Measurements from ENCODE around the gene ALPK1. TPM values are rescaled to one million over a fixed set of nuclear protein-coding genes. Genes with fewer than 3 reads are reported as not detected.
A peak's percentile ranks its signal among the peaks of the same experiment; 100 is the strongest.

ALPK1 gene
- polyA plus RNA-seq, 1 of the 3 experiments (the other 2 are of a cell fraction) = 2.8 TPM

DNA sequence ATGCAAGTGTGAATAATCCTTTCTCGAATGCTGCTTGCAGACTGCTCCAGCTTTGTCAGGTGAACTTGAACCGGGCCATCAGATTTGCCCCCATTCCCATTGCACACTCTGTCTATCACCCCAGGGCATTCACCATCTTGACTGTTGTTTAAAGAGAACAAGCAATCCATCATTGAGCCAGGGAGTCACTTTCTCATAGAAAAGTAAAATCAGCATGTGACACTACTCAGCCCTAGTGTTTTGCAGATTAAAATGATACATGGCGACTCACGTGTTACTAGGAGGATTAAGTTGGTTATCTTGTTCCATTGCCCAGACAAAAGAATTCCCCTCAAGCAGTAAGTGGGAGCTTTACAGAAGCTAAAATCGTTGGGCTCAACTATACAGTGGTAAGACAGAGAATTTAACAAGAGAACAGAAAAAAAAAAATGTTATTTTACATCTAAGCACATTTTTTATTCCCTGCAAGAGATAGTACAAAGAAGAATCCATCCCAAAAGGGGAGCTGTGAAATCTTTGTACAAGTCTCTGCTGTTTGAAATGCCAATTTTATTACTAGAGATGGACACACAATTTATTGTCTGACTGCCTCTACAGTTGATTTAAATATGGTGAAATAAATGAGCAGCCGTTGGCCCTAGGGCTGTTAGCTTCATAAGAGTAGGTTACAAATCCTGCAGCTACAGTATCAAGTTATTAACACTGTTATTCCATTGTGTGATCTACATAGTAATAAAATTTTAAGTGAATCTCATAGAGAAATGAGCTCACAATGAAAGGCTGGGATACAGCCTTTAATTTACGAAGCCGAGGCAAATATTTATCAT, 151.3 kb downstream of the ALPK1 start:
- WGBS (ENCODE audit: low lambda C conversion rate) = 50% methylated on average over 8 of the region's 8 CpGs
- no peaks in the 10 kb centered on the region for H3K36me3 ChIP-seq (replicated peaks in 1 of 2; ENCODE audit: control insufficient read depth in 1 of 2, insufficient read depth in 2 of 2, low read length in 1 of 2)
- no peak overlapping the region for H2AFZ ChIP-seq (ENCODE audit: low read depth)
- no peak overlapping the region for H3K27ac ChIP-seq (ENCODE audit: low read depth in 2 of 2, low read length in 1 of 2)
- POLR2A ChIA-PET = no interaction called here
- H3K9ac ChIP-seq = no peak overlapping the region
- H3K27me3 ChIP-seq (ENCODE audit: insufficient read depth) = no peaks in the 10 kb centered on the region
- 0 out of 2 replicates have a peak, but pooled peaks cover 4% of the 10 kb centered on the region for H3K9me3 ChIP-seq
- no peak overlapping the region for H3K4me3 ChIP-seq (ENCODE audit: low read depth in 2 of 2, low read length in 1 of 2)
- CTCF ChIA-PET = interaction anchor here (0.7 kb wide), 1 partner anchor 81 kb away, joined by 3 read pairs; no protein-coding TSS in a partner anchor
- TF ChIP-seq RXRA (IDR thresholded peaks at IDR 0.05; ENCODE audit: borderline replicate concordance, low read depth) = no peak
- TF ChIP-seq FOSL2 (IDR thresholded peaks at IDR 0.05; ENCODE audit: borderline replicate concordance, low read depth) = no peak
- TF ChIP-seq RFX5 (IDR thresholded peaks at IDR 0.05; ENCODE audit: low read length) = peak; percentile 90
- no peak for TF ChIP-seq TAF1 (IDR thresholded peaks at IDR 0.05; ENCODE audit: borderline replicate concordance, low read depth, low read length)
- peak; percentile 4 for DNase-seq
- H3K79me2 ChIP-seq (ENCODE audit: insufficient read depth) = no peaks in the 10 kb centered on the region
- no peaks in the 10 kb centered on the region for H3K9me2 ChIP-seq
- H3K4me1 ChIP-seq (ENCODE audit: control insufficient read depth in 1 of 2, insufficient read depth in 2 of 2, low read depth in 1 of 2, low read length in 1 of 2) = no peaks in the 10 kb centered on the region; a peak in 1 of 4 replicates
- H3K4me2 ChIP-seq = no peak overlapping the region
- H4K20me1 ChIP-seq (ENCODE audit: insufficient read depth) = no peaks in the 10 kb centered on the region
- no peaks in the 10 kb centered on the region for H3F3A ChIP-seq (replicated peaks; ENCODE audit: insufficient read depth)

DNA sequence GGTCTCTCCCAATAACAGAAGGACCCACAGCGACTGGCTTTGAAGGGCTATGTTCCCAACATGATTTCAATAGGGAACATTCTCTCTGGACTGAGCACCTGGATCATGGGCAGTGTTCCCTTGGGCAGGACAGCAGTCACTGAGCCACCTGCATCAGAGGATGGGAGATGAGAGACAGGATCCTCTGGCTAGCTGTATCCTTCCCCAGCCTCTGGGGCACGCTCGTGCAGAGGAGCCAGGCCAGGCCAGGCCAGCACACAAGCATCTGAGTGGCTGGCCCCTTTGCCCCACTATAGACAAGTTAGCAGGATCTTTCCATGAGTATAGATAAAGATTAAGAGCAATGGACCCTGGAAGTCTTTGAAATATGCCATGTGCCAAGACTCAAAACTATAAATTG, 152.5 kb downstream of the ALPK1 start:
- Histone ChIP-seq H3K9me2 (no peaks in the 10 kb centered on the region), H3F3A (replicated peaks; ENCODE audit: insufficient read depth) (no peaks in the 10 kb centered on the region), H3K27me3 (ENCODE audit: insufficient read depth) (no peaks in the 10 kb centered on the region), H3K4me3 (ENCODE audit: low read depth in 2 of 2, low read length in 1 of 2) (no peak overlapping the region), H3K79me2 (ENCODE audit: insufficient read depth) (no peaks in the 10 kb centered on the region), H2AFZ (ENCODE audit: low read depth) (no peak overlapping the region), H3K9ac (no peak overlapping the region), H3K36me3 (replicated peaks in 1 of 2; ENCODE audit: control insufficient read depth in 1 of 2, insufficient read depth in 2 of 2, low read length in 1 of 2) (no peaks in the 10 kb centered on the region), H3K4me2 (no peak overlapping the region), H3K9me3 (no peaks in the 10 kb centered on the region), H3K4me1 (ENCODE audit: control insufficient read depth in 1 of 2, insufficient read depth in 2 of 2, low read depth in 1 of 2, low read length in 1 of 2) (no peaks in the 10 kb centered on the region; a peak in 1 of 4 replicates), H4K20me1 (ENCODE audit: insufficient read depth) (no peaks in the 10 kb centered on the region), H3K27ac (ENCODE audit: low read depth in 2 of 2, low read length in 1 of 2) (no peak overlapping the region)
- 88% methylated on average over 1 of the region's 3 CpGs for WGBS (ENCODE audit: low lambda C conversion rate)
- no peak for DNase-seq
- ChIA-PET CTCF (interaction anchor here (1.0 to 1.9 kb wide), 2 partner anchors 11 to 45 kb away, joined by 3 to 5 read pairs; no protein-coding TSS in a partner anchor), POLR2A (no interaction called here)
- TF ChIP-seq, protein P1, sequence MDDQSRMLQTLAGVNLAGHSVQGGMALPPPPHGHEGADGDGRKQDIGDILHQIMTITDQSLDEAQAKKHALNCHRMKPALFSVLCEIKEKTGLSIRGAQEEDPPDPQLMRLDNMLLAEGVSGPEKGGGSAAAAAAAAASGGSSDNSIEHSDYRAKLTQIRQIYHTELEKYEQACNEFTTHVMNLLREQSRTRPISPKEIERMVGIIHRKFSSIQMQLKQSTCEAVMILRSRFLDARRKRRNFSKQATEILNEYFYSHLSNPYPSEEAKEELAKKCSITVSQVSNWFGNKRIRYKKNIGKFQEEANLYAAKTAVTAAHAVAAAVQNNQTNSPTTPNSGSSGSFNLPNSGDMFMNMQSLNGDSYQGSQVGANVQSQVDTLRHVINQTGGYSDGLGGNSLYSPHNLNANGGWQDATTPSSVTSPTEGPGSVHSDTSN (IDR thresholded peaks at IDR 0.05) = no peak
- TF ChIP-seq FOSL2 (IDR thresholded peaks at IDR 0.05; ENCODE audit: borderline replicate concordance, low read depth) (no peak), NRF1 (IDR thresholded peaks at IDR 0.05; ENCODE audit: low read depth, low read length) (no peak), MXI1 (IDR thresholded peaks at IDR 0.05; ENCODE audit: low read depth, low read length) (no peak), MEF2A (IDR thresholded peaks at IDR 0.05; ENCODE audit: borderline replicate concordance, low read depth) (no peak), TCF12 (IDR thresholded peaks at IDR 0.05) (no peak)

DNA sequence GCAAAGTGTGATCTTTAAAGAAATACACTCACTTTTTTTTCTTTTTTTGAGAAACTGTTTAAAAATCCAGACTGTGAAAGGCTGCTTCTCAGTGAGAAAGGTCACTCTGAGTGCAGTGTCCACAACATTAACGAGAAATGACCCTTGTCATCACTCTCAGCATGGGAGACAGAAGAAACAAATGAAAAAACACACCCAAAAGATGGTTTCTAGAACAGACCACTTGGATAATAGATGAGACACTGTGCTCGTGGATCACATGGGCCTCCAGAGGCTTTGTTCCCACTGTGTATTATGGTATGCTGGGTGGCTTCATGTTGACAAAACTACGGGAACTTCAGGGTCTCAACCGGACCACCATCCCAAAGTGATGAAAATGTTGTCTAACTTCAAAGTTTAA, 153.9 kb downstream of the ALPK1 start:
- no peaks in the 10 kb centered on the region for H4K20me1 ChIP-seq (ENCODE audit: insufficient read depth)
- no peaks in the 10 kb centered on the region for H3K36me3 ChIP-seq (replicated peaks in 1 of 2; ENCODE audit: control insufficient read depth in 1 of 2, insufficient read depth in 2 of 2, low read length in 1 of 2)
- H2AFZ ChIP-seq (ENCODE audit: low read depth) = no peak overlapping the region
- H3K9me3 ChIP-seq = no peaks in the 10 kb centered on the region
- H3K9ac ChIP-seq = no peak overlapping the region
- H3K4me2 ChIP-seq = no peak overlapping the region
- TF ChIP-seq, protein P1 (IDR thresholded peaks at IDR 0.05) = no peak
- no peak for TF ChIP-seq FOXM1 (IDR thresholded peaks at IDR 0.05; ENCODE audit: low read depth)
- TF ChIP-seq FOSL2 (IDR thresholded peaks at IDR 0.05; ENCODE audit: borderline replicate concordance, low read depth) = no peak
- no peak for TF ChIP-seq RXRA (IDR thresholded peaks at IDR 0.05; ENCODE audit: borderline replicate concordance, low read depth)
- no peak for TF ChIP-seq TEAD4 (IDR thresholded peaks at IDR 0.05; ENCODE audit: borderline replicate concordance, insufficient read depth)
- TF ChIP-seq CHD2 (IDR thresholded peaks at IDR 0.05; ENCODE audit: low read length, partially characterized antibody) = no peak
- no peak for TF ChIP-seq RFX5 (IDR thresholded peaks at IDR 0.05; ENCODE audit: low read length)
- TF ChIP-seq JUND (IDR thresholded peaks at IDR 0.05) = no peak
- no peak for TF ChIP-seq NFIC (IDR thresholded peaks at IDR 0.05; ENCODE audit: borderline replicate concordance)
- TF ChIP-seq EP300 (IDR thresholded peaks at IDR 0.05; ENCODE audit: borderline replicate concordance in 1 of 2, low read depth in 1 of 2, low read length in 1 of 2) = no peak
- no peak for TF ChIP-seq YY1 (IDR thresholded peaks at IDR 0.05; ENCODE audit: low read depth)
- no peak for TF ChIP-seq MEF2A (IDR thresholded peaks at IDR 0.05; ENCODE audit: borderline replicate concordance, low read depth)
- TF ChIP-seq USF2 (IDR thresholded peaks at IDR 0.05; ENCODE audit: borderline replicate concordance, low read depth, low read length) = no peak
- TF ChIP-seq GABPA (IDR thresholded peaks at IDR 0.05; ENCODE audit: low read depth) = no peak
- no peaks in the 10 kb centered on the region; a peak in 1 of 4 replicates for H3K4me1 ChIP-seq (ENCODE audit: control insufficient read depth in 1 of 2, insufficient read depth in 2 of 2, low read depth in 1 of 2, low read length in 1 of 2)
- ChIA-PET POLR2A (no interaction called here), CTCF (interaction anchor here (1.9 kb wide), 1 partner anchor 12 kb away, joined by 5 read pairs; no protein-coding TSS in a partner anchor)
- no peaks in the 10 kb centered on the region for H3K79me2 ChIP-seq (ENCODE audit: insufficient read depth)
- no peak overlapping the region for H3K27ac ChIP-seq (ENCODE audit: low read depth in 2 of 2, low read length in 1 of 2)
- DNase-seq = no peak
- H3F3A ChIP-seq (replicated peaks; ENCODE audit: insufficient read depth) = no peaks in the 10 kb centered on the region
- no peak overlapping the region for H3K4me3 ChIP-seq (ENCODE audit: low read depth in 2 of 2, low read length in 1 of 2)
- no peaks in the 10 kb centered on the region for H3K27me3 ChIP-seq (ENCODE audit: insufficient read depth)
- no peaks in the 10 kb centered on the region for H3K9me2 ChIP-seq
- 70% methylated on average over 4 of the region's 4 CpGs for WGBS (ENCODE audit: low lambda C conversion rate)
